ENCODE measurements around the gene TRAF3.

Gene TRAF3

GRCh38 chr14:102949062-102949800, 172.0 kb downstream of the TRAF3 start:
- Histone ChIP-seq H3K79me2 (ENCODE audit: insufficient read depth, low read depth) (no peaks in the 10 kb centered on the region), H3K27me3 (ENCODE audit: insufficient read depth, low read depth) (no peaks in the 10 kb centered on the region), H4K20me1 (ENCODE audit: insufficient read depth) (no peaks in the 10 kb centered on the region), H3K4me2 (no peak overlapping the region), H3K9ac (no peak overlapping the region), H3K36me3 (ENCODE audit: insufficient read depth) (no peaks in the 10 kb centered on the region), H3K4me3 (IDR thresholded peaks at IDR 0.05; ENCODE audit: insufficient read depth, low read depth, low read length) (no peak overlapping the region), H3K4me1 (ENCODE audit: low read depth, poor library complexity, severe bottlenecking) (no peaks in the 10 kb centered on the region), H3K27ac (no peak overlapping the region), H2AFZ (ENCODE audit: low read depth) (no peak overlapping the region)
- no peak for TF ChIP-seq CTCF (conservative IDR thresholded peaks at IDR 0.05; ENCODE audit: low read depth, low read length)

GRCh38 chr14:102949801-102950451, 172.7 kb downstream of the TRAF3 start:
- Histone ChIP-seq H3K27me3 (ENCODE audit: insufficient read depth, low read depth) (no peaks in the 10 kb centered on the region), H3K79me2 (ENCODE audit: insufficient read depth, low read depth) (no peaks in the 10 kb centered on the region), H2AFZ (ENCODE audit: low read depth) (no peak overlapping the region), H3K4me1 (ENCODE audit: low read depth, poor library complexity, severe bottlenecking) (no peaks in the 10 kb centered on the region), H3K4me3 (IDR thresholded peaks at IDR 0.05; ENCODE audit: insufficient read depth, low read depth, low read length) (no peak overlapping the region), H3K36me3 (ENCODE audit: insufficient read depth) (no peaks in the 10 kb centered on the region), H3K27ac (no peak overlapping the region), H3K4me2 (no peak overlapping the region), H4K20me1 (ENCODE audit: insufficient read depth) (no peaks in the 10 kb centered on the region), H3K9ac (no peak overlapping the region)
- no peak for TF ChIP-seq CTCF (conservative IDR thresholded peaks at IDR 0.05; ENCODE audit: low read depth, low read length)

- Histone ChIP-seq H4K20me1 (ENCODE audit: insufficient read depth) (no peaks in the 10 kb centered on the region), H3K27ac (no peak overlapping the region), H3K79me2 (ENCODE audit: insufficient read depth, low read depth) (no peaks in the 10 kb centered on the region), H3K9ac (no peak overlapping the region), H2AFZ (ENCODE audit: low read depth) (no peak overlapping the region), H3K27me3 (ENCODE audit: insufficient read depth, low read depth) (no peaks in the 10 kb centered on the region), H3K36me3 (ENCODE audit: insufficient read depth) (no peaks in the 10 kb centered on the region), H3K4me2 (no peak overlapping the region), H3K4me3 (IDR thresholded peaks at IDR 0.05; ENCODE audit: insufficient read depth, low read depth, low read length) (no peak overlapping the region), H3K4me1 (ENCODE audit: low read depth, poor library complexity, severe bottlenecking) (no peaks in the 10 kb centered on the region)
- TF ChIP-seq CTCF (conservative IDR thresholded peaks at IDR 0.05; ENCODE audit: low read depth, low read length) = no peak
Measured at GRCh38 chr14:102951034-102951433, 173.8 kb downstream of the TRAF3 start.

- Histone ChIP-seq H3K36me3 (ENCODE audit: insufficient read depth) (no peaks in the 10 kb centered on the region), H3K79me2 (ENCODE audit: insufficient read depth, low read depth) (no peaks in the 10 kb centered on the region), H3K27ac (no peak overlapping the region), H4K20me1 (ENCODE audit: insufficient read depth) (no peaks in the 10 kb centered on the region), H3K4me3 (IDR thresholded peaks at IDR 0.05; ENCODE audit: insufficient read depth, low read depth, low read length) (no peak overlapping the region), H2AFZ (ENCODE audit: low read depth) (no peak overlapping the region), H3K4me2 (no peak overlapping the region), H3K4me1 (ENCODE audit: low read depth, poor library complexity, severe bottlenecking) (no peaks in the 10 kb centered on the region), H3K9ac (no peak overlapping the region), H3K27me3 (ENCODE audit: insufficient read depth, low read depth) (no peaks in the 10 kb centered on the region)
- no peak for TF ChIP-seq CTCF (conservative IDR thresholded peaks at IDR 0.05; ENCODE audit: low read depth, low read length)
Measured at GRCh38 chr14:102951799-102952198, 174.6 kb downstream of the TRAF3 start.
